ENCODE data around the gene KIF26B.

KIF26B gene

GRCh38 chr1:245234217-245235081, 79.7 kb downstream of the KIF26B start:
- Mint-ChIP-seq H3K36me3 (ENCODE audit: low read depth) (no peaks in the 10 kb centered on the region), H3K4me1 (ENCODE audit: low read depth) (no peaks in the 10 kb centered on the region), H3K27me3 (peaks cover 94% of the 10 kb centered on the region), H3K27ac (no peak overlapping the region), H3K4me3 (no peak overlapping the region), H3K9me3 (no peaks in the 10 kb centered on the region)
- intact Hi-C loops (cut with micrococcal nuclease), result no loop called here

DNA sequence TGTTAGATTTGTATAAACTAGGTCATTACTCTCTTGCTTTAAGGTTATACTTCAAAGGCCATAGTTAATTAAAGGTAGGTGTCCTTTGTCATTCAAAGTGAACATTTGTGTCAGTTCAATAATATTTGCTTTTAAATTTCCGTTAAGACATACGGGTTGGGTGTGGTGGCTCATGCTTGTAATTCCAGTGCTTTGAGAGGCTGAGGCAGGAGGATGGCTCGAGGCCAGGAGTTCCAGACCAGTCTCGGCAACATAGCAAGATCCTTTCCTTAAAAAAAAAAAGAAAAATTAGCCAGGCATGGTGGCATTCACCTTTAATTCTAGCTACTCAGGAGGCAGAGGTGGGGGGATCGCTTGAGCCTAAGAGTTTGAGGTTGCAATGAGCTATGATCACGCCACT, 80.4 kb downstream of the KIF26B start:
- no peaks in the 10 kb centered on the region for H3K9me3 Mint-ChIP-seq
- intact Hi-C loops (cut with micrococcal nuclease), result no loop called here
- no peak overlapping the region for H3K27ac Mint-ChIP-seq
- H3K4me3 Mint-ChIP-seq, result no peak overlapping the region
- peaks cover 96% of the 10 kb centered on the region for H3K27me3 Mint-ChIP-seq
- no peaks in the 10 kb centered on the region for H3K36me3 Mint-ChIP-seq (ENCODE audit: low read depth)
- H3K4me1 Mint-ChIP-seq (ENCODE audit: low read depth), result no peaks in the 10 kb centered on the region

DNA sequence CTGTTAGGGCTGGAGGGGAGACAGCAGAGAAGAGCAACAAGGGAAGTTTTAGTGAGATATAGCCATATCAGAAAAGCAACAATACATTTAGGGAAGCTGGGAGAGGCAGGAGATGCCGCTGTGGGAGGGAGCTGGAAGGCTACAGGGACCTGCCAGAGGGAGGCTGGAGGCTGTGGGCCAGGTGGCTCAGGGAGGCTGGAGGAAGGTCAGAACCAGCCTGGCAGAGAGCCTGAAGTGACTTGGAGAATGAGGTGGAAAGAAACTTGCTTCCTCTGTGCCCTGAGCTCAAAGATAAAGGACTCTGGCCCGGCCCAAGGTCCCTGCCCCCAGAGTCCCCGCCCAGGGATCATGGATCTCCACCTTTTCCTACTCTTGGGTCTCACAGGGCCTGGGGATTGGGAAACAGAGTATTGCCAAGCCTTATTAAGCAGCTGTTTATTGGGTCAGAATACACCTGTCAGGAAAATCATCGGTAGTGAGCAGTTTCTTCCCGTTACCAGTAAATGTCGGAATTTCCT, 85.9 kb downstream of the KIF26B start:
- H3K27ac Mint-ChIP-seq, result no peak overlapping the region
- H3K9me3 Mint-ChIP-seq, result no peaks in the 10 kb centered on the region
- H3K4me3 Mint-ChIP-seq, result no peak overlapping the region
- H3K27me3 Mint-ChIP-seq, result peaks cover 93% of the 10 kb centered on the region
- no peaks in the 10 kb centered on the region for H3K4me1 Mint-ChIP-seq (ENCODE audit: low read depth)
- H3K36me3 Mint-ChIP-seq (ENCODE audit: low read depth), result no peaks in the 10 kb centered on the region
- intact Hi-C loops (cut with micrococcal nuclease), result no loop called here

DNA sequence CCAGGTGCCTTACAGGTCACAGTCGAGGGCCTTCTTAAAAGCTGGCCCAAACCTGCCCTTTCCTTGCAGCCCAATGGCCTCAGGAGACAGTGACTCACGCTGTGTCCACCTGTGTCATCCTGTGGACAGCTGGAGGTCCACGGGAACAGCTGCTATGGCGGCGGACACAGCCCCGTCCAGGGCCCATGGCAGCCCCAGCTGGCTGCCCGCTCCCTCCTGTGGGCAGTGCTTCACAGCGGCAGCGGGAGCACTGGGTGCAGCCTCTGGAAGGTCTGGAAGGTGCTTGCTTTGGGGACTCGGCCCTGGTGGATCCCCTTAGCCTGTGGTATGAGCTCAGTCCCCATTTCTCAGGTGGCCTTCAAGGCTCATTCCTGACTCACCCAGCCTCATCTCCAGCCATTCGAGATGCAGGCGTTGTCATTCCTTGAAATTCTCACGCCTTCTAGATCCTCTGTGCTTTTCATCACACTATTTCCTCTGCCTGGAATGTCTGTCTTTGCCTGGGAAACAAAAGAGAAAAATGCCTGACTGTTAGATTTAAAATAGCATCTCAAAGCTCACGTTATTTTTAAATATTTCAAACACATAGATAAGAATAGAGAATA, 86.8 kb downstream of the KIF26B start:
- Mint-ChIP-seq H3K9me3 (no peaks in the 10 kb centered on the region), H3K36me3 (ENCODE audit: low read depth) (no peaks in the 10 kb centered on the region), H3K27me3 (peaks cover 95% of the 10 kb centered on the region), H3K27ac (no peak overlapping the region), H3K4me3 (no peak overlapping the region), H3K4me1 (ENCODE audit: low read depth) (no peaks in the 10 kb centered on the region)
- intact Hi-C loops (cut with micrococcal nuclease), result no loop called here

- Mint-ChIP-seq H3K9me3 (no peaks in the 10 kb centered on the region), H3K4me1 (ENCODE audit: low read depth) (no peaks in the 10 kb centered on the region), H3K27ac (no peak overlapping the region), H3K27me3 (peaks cover 92% of the 10 kb centered on the region), H3K4me3 (no peak overlapping the region), H3K36me3 (ENCODE audit: low read depth) (no peaks in the 10 kb centered on the region)
- intact Hi-C loops (cut with micrococcal nuclease), result no loop called here
These were observed 88.2 kb downstream of the KIF26B start for GRCh38 chr1:245242989-245243388.

- intact Hi-C loops (cut with micrococcal nuclease), result no loop called here
- no peaks in the 10 kb centered on the region for H3K9me3 Mint-ChIP-seq
- no peak overlapping the region for H3K4me3 Mint-ChIP-seq
- H3K27ac Mint-ChIP-seq, result no peak overlapping the region
- no peaks in the 10 kb centered on the region for H3K36me3 Mint-ChIP-seq (ENCODE audit: low read depth)
- no peaks in the 10 kb centered on the region for H3K4me1 Mint-ChIP-seq (ENCODE audit: low read depth)
- H3K27me3 Mint-ChIP-seq, result peaks cover 88% of the 10 kb centered on the region
These were observed 90.4 kb downstream of the KIF26B start for GRCh38 chr1:245245021-245245667.

DNA sequence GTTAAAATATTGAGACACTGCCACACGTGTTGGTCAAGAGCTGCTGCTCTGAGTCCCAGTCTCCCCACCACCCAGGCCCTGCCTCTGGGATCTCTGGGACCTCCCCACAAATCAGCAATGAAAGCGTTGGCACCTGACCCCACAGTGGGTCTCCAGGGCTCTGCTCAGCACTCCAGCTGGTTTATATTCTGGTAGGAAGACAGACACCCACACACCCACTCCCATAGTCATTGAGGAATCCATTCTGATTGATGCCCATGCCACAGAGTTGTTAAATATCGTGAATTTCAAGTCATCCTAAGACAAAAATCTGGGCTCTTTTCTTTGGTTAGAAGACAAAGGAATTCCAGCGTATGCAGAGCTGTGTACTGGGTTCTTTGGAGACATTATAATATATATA, 91.6 kb downstream of the KIF26B start:
- Mint-ChIP-seq H3K27ac (no peak overlapping the region), H3K27me3 (peaks cover 87% of the 10 kb centered on the region), H3K4me3 (no peak overlapping the region), H3K9me3 (no peaks in the 10 kb centered on the region), H3K36me3 (ENCODE audit: low read depth) (no peaks in the 10 kb centered on the region), H3K4me1 (ENCODE audit: low read depth) (no peaks in the 10 kb centered on the region)
- intact Hi-C loops (cut with micrococcal nuclease), result no loop called here

DNA sequence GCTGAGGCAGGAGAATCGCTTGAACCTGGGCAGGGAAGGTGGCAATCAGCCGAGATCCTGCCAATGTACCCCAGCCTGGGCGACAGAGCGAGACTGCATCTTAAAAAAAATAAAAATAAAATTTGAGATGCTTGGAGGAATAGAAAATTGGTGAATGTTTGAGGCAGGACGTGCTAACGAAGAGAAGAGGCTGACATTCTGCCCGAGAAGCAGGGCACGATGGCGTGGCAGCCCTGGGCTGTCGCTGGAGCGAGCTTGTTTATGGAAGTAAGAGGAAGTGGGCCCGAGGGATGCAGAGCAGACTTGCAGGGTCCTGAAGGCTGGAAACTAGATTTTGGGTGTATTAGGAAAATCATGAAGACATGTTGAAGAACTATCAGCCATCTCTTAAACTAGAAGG, 92.6 kb downstream of the KIF26B start:
- Mint-ChIP-seq H3K4me3 (no peak overlapping the region), H3K9me3 (no peaks in the 10 kb centered on the region), H3K27me3 (peaks cover 87% of the 10 kb centered on the region), H3K27ac (no peak overlapping the region), H3K4me1 (ENCODE audit: low read depth) (no peaks in the 10 kb centered on the region), H3K36me3 (ENCODE audit: low read depth) (no peaks in the 10 kb centered on the region)
- intact Hi-C loops (cut with micrococcal nuclease), result no loop called here

DNA sequence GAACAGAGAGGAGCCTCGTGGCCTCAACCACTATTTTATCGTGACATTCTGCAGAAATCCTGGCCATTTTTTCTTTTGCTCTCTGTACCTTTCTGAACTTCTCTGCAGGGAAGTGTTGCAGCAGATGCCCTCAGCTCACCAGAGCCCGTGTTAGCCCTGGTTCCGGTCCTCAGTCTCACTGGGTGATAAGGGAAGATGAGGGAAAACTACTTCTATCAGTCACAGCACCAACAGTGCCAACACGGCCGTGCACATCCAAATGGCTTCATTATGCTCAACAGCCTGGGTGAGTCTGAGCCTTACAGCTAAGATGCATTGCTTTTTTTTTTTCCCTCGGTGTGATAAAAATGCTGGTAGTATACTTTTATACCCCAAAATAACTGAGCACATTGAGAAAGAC, 93.0 kb downstream of the KIF26B start:
- H3K27me3 Mint-ChIP-seq, result peaks cover 86% of the 10 kb centered on the region
- H3K9me3 Mint-ChIP-seq, result no peaks in the 10 kb centered on the region
- no peak overlapping the region for H3K27ac Mint-ChIP-seq
- intact Hi-C loops (cut with micrococcal nuclease), result no loop called here
- no peak overlapping the region for H3K4me3 Mint-ChIP-seq
- no peaks in the 10 kb centered on the region for H3K4me1 Mint-ChIP-seq (ENCODE audit: low read depth)
- H3K36me3 Mint-ChIP-seq (ENCODE audit: low read depth), result no peaks in the 10 kb centered on the region

- H3K27ac Mint-ChIP-seq, result no peak overlapping the region
- no peaks in the 10 kb centered on the region for H3K36me3 Mint-ChIP-seq (ENCODE audit: low read depth)
- H3K27me3 Mint-ChIP-seq, result peaks cover 85% of the 10 kb centered on the region
- intact Hi-C loops (cut with micrococcal nuclease), result no loop called here
- H3K9me3 Mint-ChIP-seq, result no peaks in the 10 kb centered on the region
- H3K4me1 Mint-ChIP-seq (ENCODE audit: low read depth), result no peaks in the 10 kb centered on the region
- no peak overlapping the region for H3K4me3 Mint-ChIP-seq
These were observed 93.5 kb downstream of the KIF26B start for GRCh38 chr1:245248231-245248731.

DNA sequence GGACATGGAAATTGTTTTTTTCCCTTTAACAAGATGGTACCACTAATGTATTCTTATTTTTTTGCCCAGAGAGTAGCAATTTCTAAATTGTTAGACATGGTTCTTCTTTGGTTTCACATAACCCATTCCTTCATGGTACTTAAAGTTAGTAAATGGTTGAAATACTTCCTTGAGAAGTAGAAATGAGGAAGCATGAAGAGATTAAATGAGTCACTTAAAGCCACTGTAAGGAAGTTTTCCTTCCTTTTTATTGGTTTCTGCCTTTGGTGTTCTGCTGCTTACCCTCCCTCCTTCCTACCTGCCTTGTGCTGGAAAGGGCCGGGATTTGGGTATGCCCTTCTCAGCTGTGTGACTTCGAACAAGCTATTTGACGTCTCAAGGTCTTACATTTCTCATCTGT, 101.0 kb downstream of the KIF26B start:
- H3K4me3 Mint-ChIP-seq, result no peak overlapping the region
- intact Hi-C loops (cut with micrococcal nuclease), result no loop called here
- no peaks in the 10 kb centered on the region for H3K36me3 Mint-ChIP-seq (ENCODE audit: low read depth)
- peaks cover 7% of the 10 kb centered on the region for H3K4me1 Mint-ChIP-seq (ENCODE audit: low read depth)
- peaks cover 86% of the 10 kb centered on the region for H3K27me3 Mint-ChIP-seq
- peaks cover 13% of the 10 kb centered on the region for H3K9me3 Mint-ChIP-seq
- H3K27ac Mint-ChIP-seq, result no peak overlapping the region

GRCh38 chr1:245256528-245256927, 101.7 kb downstream of the KIF26B start:
- peaks cover 7% of the 10 kb centered on the region for H3K4me1 Mint-ChIP-seq (ENCODE audit: low read depth)
- no peaks in the 10 kb centered on the region for H3K36me3 Mint-ChIP-seq (ENCODE audit: low read depth)
- peaks cover 13% of the 10 kb centered on the region for H3K9me3 Mint-ChIP-seq
- no peak overlapping the region for H3K4me3 Mint-ChIP-seq
- H3K27ac Mint-ChIP-seq, result no peak overlapping the region
- intact Hi-C loops (cut with micrococcal nuclease), result no loop called here
- H3K27me3 Mint-ChIP-seq, result peaks cover 86% of the 10 kb centered on the region

DNA sequence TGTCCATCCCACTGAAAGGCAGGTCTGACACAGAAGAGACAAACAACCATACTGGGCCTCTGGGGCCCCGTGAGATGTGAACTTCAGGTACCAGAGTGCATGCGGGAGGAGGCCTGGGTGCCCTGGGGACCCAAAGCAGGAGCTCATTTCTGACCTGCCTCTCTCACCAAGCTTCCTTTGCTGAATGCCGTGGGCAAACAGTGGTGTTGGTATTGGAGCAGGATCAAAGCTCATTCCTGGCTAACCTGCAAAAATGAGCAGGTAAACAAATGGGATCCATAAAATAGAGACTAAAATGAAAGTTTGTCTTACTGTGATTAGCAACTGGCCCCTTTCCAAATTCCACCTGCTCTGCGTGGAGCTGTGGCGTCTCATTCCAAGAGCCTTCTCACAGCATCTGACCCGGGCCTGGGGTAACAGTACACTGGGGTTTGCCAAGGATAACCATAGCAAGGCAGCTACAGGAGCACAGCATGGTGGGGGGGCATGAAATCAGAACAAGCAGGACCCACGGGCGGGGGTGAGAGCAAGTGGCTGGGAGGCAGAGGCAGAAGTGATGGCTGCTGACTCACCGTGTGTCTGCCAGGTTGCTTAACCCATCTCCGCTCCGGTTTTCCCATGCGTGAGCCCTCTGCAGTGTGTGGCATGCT, 103.6 kb downstream of the KIF26B start:
- peaks cover 91% of the 10 kb centered on the region for H3K27me3 Mint-ChIP-seq
- no peaks in the 10 kb centered on the region for H3K36me3 Mint-ChIP-seq (ENCODE audit: low read depth)
- no peak overlapping the region for H3K27ac Mint-ChIP-seq
- intact Hi-C loops (cut with micrococcal nuclease), result no loop called here
- peaks cover 13% of the 10 kb centered on the region for H3K9me3 Mint-ChIP-seq
- H3K4me3 Mint-ChIP-seq, result no peak overlapping the region
- peaks cover 7% of the 10 kb centered on the region for H3K4me1 Mint-ChIP-seq (ENCODE audit: low read depth)

Data from dendritic cell treated with granulocyte-macrophage colony-stimulating factor and Interleukin-4, amounts not matched to agents 40 ng/mL and 50 ng/mL, for 4 days (primary cell).